Omental fat pad (tissue), 4 donors: ENCODE data around the gene ZNF354C. TPM values are rescaled to one million over a fixed set of nuclear protein-coding genes. Genes with fewer than 3 reads are reported as not detected.
"Not testable (repeated sequence)": the region's sequence is repeated elsewhere in the genome, so short reads cannot be mapped to it uniquely, and the experiment has no call there.

ENCODE experiments used
- ATAC-seq: fragments of 150-250 bp; one replicate; pipeline ENCODE4 v1.9.1; 2016; ENCODE audit warnings: mild to moderate bottlenecking, moderate library complexity; ENCODE audit not compliant: low FRiP score
- DNase-seq: peaks from one replicate; pipeline ENCODE4 v3.0.0-alpha.2; 2019; ENCODE audit warnings: low spot score
- CTCF ChIP-seq, 3 donors: fragments of 450-650 bp; IDR thresholded peaks; one replicate each; pipeline ENCODE4 v1.5.1; 2016 to 2017; ENCODE audit warnings: antibody characterized with exemption in 3 of 3, mild to moderate bottlenecking in 3 of 3, moderate library complexity in 2 of 3
- total RNA-seq, 4 donors: library from RNA; depleted of rRNA; stranded (reverse); fragments of >200 nt; gene quantifications; one replicate each; pipeline ENCODE4 v1.1.0, GENCODE V29; 2016

Gene ZNF354C
- total RNA-seq, 4 donors from 2014 or later, result 4.1 to 8.5 (median 4.6) TPM

GRCh38 chr5:179089502-179089901 is 29.3 kb downstream of the ZNF354C start:
- no peak for TF ChIP-seq CTCF (IDR thresholded peaks at IDR 0.05)
- ATAC-seq, result no peak
- no peak for DNase-seq

GRCh38 chr5:179101282-179101681 is 41.1 kb downstream of the ZNF354C start:
- not testable (repeated sequence) for DNase-seq

GRCh38 chr5:179110528-179110927 is 50.4 kb downstream of the ZNF354C start:
- no peak for DNase-seq
- ATAC-seq, result no peak
- TF ChIP-seq CTCF (IDR thresholded peaks at IDR 0.05), result no peak

More at GRCh38 chr5:179101282-179101681, 41.1 kb downstream of the ZNF354C start:
- not testable (repeated sequence) for ATAC-seq

- no peak for TF ChIP-seq CTCF (IDR thresholded peaks at IDR 0.05)
- DNase-seq (no peak), ATAC-seq (no peak)
These were observed 51.4 kb downstream of the ZNF354C start for GRCh38 chr5:179111267-179112207.

- DNase-seq, result no peak
- no peak for TF ChIP-seq CTCF (IDR thresholded peaks at IDR 0.05)
- no peak for ATAC-seq
These were observed 52.4 kb downstream of the ZNF354C start for GRCh38 chr5:179112469-179113142.

GRCh38 chr5:179113143-179113530 is 53.0 kb downstream of the ZNF354C start:
- no peak for TF ChIP-seq CTCF (IDR thresholded peaks at IDR 0.05)
- no peak for ATAC-seq
- DNase-seq, result no peak

- DNase-seq (no peak), ATAC-seq (no peak)
- no peak for TF ChIP-seq CTCF (IDR thresholded peaks at IDR 0.05)
These were observed 53.9 kb downstream of the ZNF354C start for GRCh38 chr5:179113945-179114641.
